GM19240 (cell line): ENCODE measurements around the gene CRIP3.

Experiments
- DNase-seq: peaks from one replicate; pipeline ENCODE4 v3.0.0; 2011; ENCODE audit warnings: low spot score; ENCODE audit not compliant: insufficient read length

Gene CRIP3

DNA sequence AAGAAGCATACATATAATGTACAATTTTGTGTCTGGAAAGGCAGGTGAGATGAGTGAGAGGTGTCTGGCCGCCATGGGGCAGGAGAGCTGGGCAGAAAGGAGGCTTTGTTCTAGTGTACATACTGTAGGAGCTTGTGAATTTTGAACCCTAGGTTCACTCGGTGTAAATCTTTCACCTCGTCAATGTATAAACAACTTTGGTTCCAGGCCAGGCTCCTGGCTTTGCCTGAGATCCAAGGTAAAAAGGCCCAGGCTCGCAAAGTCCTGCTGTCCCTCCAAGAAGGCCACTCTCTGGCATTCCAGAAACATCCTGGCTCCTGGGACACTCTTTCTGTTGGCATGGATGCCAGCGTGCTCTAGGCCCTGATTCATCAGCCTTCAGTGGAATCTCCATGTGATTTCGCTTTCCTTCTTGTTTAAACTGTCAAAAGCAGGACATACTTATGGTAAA lies 17.7 kb downstream of the CRIP3 start:
- no peak for DNase-seq

DNA sequence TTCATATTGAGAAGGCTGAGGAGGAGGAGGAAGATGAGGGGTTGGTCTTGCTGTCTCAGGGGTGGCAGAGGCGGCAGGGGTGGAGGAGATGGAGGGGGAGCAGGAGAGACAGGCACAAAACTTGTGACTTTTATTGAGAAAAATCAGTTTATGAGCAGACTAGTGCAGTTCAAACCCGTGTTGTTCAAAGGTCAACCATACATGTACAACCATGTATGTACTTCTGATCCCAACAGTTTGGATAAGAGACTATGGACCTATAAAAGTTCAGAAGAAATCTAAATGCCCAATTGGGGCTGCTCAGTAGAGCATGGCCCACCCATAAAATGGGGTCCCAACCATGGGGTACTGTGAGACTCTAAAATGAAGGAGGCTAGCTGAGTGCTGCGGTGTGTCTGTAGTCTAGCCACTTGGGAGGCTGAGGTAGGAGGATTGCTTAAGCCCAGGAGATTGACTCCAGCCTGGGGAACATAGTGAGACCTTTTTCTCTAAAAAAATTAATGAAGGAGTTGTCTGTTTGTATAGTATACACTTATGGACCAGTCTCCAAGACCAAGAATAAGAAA lies 18.2 kb downstream of the CRIP3 start:
- DNase-seq: no peak

- DNase-seq: no peak
These were observed 20.6 kb downstream of the CRIP3 start for GRCh38 chr6:43287717-43288679.

DNA sequence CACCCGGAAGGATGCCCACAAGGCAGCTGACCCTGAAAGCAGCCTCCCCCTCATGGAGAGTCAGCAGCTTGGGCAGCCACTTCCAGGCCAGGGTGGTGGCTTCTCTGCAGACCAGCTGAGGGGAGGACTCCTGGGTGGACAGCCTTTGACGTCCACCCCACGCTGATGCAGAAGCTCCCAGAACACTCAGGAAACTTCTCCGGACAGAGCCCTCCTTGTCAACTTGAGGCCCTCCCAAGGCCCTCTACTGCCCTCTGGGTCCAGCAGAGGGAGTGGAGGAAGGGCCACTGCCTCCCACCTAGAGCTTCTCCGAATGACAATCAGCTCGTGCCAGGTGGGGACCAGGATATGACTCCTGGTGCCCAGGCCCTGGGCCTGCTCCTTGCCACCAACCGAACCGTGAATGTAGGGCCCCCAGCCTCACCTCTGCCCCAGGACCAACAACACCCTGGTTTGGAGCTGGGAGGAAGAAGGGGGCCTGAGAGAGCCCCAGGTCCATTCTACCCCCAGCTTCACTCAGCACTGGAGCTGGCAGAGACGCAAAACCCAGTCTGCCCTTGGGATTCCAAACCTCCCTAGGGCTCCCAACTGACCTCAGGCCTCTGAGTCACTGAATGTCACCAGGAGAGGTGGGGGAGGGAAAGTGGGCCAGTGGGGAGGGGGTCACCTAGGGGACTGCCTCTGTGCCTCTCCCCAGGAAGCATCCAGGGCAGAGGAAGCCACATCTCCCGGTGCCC lies 21.5 kb downstream of the CRIP3 start:
- DNase-seq: no peak

- no peak for DNase-seq
These were observed 22.1 kb downstream of the CRIP3 start for GRCh38 chr6:43286456-43286979.

- DNase-seq: no peak
These were observed 22.8 kb downstream of the CRIP3 start for GRCh38 chr6:43285832-43286231.

GRCh38 chr6:43284991-43285781 lies 23.4 kb downstream of the CRIP3 start:
- DNase-seq: no peak

DNA sequence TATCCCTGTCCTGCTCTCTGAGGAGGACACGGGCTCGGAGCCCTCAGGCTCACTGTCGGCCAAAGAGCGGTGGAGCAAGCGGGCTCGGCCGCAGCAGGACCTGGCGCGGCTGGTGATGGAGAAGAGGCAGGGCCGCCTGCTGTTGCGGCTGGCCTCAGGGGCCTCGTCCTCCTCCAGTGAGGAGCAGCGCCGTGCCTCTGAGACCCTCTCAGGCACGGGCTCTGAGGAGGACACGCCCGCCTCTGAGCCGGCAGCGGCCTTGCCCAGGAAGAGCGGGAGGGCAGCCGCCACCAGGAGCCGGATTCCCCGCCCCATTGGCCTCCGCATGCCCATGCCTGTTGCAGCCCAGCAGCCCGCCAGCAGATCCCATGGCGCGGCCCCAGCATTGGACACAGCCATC lies 24.7 kb downstream of the CRIP3 start:
- DNase-seq: no peak

DNA sequence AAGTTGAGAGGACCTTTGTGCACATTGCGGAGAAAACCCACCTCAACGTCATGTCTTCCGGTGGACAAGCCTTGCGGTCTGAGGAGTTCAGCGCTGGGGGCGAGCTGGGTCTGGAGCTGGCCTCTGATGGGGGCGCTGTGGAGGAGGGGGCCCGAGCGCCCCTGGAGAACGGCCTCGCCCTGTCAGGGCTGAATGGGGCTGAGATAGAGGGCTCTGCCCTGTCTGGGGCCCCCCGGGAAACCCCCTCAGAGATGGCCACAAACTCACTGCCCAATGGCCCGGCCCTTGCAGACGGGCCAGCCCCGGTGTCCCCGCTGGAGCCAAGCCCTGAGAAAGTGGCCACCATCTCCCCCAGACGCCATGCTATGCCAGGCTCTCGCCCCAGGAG lies 25.1 kb downstream of the CRIP3 start:
- no peak for DNase-seq

GRCh38 chr6:43282636-43283513 lies 25.8 kb downstream of the CRIP3 start:
- DNase-seq: no peak

- no peak for DNase-seq
These were observed 26.6 kb downstream of the CRIP3 start for GRCh38 chr6:43282060-43282459.

- DNase-seq: no peak
These were observed 28.4 kb downstream of the CRIP3 start for GRCh38 chr6:43280234-43280633.

- no peak for DNase-seq
These were observed 30.0 kb downstream of the CRIP3 start for GRCh38 chr6:43278524-43279078.

- no peak for DNase-seq
These were observed 30.7 kb downstream of the CRIP3 start for GRCh38 chr6:43277643-43278523.

DNA sequence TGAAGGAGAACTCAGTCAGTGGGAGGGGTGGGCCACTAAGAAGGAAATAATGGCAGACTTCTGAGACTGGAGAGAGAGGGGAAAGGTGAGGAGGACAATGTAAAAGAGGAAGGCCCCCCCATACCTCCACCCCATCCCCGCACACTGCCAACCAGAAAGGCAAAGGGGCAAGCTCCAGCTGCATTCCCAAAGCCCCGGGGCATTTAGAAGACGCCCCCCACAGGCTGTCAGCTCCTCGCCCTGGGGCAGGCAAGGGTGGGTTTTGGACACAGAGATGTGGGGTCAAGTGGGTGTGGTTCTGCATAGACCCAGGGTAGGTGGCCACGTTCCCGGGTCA lies 31.4 kb downstream of the CRIP3 start:
- DNase-seq: no peak

DNA sequence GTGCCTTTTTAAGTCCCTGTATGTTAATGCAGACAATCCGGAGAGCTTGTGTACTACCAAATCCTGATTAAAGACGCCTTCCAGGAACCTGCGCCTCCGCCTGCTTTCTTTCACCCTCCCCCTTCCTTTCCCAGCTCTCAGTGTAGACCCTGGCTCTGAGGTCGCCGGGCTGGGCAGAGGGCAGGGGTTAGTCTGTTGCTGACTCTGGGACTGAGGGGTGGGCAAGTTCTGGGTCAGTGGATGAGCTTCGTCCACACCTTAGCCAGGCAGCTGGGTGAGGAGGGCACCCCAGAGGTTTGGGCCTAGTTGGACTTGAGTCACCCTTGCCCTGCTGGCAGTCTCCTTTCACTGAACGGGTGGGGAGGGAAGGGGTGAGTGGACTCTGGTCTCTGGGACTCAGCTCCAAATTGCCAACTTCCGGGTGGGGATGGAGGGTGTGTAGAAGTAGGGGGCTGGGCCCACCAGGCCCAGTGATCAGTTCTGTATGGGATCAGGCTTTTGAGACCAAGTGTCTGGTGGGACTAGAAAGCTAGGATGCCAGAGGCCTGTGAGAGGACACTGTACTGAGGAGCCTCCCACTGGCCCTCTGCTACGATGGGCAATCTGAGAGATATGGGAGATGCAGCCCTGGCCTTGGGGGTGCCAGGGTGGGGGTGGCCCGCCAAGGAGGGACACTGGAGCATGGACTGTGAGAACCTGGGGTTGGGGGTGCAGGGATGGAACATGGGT lies 31.9 kb downstream of the CRIP3 start:
- no peak for DNase-seq

DNA sequence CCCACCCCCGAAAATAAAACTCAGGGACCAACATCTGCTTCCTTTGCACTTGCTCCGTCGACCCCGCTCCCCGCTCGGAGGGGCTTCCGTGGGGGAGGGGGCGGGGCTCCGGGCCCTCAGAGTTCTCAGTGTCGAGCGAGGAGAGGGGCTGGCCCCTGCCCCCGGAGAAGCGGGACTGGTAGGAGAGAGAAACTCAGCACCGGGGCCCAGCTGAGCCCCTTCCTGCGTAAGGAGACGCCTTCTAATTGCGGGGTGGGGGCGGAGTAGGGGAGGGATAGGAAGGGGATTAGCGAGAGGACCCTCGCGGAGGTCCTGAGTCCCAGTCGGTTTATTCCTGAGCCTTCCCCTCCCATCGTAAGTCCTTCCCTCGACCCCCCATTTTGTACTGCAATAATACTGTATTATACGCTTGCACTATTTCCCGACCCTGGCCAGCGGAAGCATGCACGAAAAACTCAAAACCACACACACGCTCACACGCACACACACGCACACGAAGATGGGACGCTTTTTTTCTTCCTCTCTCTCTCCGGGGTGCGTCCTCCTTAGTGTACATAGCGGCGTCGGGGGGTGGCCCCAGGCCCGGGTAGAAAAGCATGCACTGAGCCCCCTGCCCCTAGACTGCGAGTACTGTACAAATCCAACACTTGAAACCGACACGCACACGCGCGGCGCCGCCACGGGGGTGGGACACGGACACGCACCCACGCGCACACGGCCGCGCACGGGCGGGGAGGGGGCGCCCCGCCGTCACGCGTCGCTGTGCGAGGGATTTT lies 32.6 kb downstream of the CRIP3 start:
- no peak for DNase-seq
